GM12874 (cell line): ENCODE data around the gene ATP8A2.

ENCODE experiments used
- TF ChIP-seq, protein P1 (sequence below): IDR thresholded peaks from 2 replicates; pipeline ENCODE4 v1.5.1; 2011; ENCODE audit warnings: low read depth, mild to moderate bottlenecking, control low read depth, low read length, moderate library complexity; ENCODE audit not compliant: insufficient read depth

ATP8A2 gene

DNA sequence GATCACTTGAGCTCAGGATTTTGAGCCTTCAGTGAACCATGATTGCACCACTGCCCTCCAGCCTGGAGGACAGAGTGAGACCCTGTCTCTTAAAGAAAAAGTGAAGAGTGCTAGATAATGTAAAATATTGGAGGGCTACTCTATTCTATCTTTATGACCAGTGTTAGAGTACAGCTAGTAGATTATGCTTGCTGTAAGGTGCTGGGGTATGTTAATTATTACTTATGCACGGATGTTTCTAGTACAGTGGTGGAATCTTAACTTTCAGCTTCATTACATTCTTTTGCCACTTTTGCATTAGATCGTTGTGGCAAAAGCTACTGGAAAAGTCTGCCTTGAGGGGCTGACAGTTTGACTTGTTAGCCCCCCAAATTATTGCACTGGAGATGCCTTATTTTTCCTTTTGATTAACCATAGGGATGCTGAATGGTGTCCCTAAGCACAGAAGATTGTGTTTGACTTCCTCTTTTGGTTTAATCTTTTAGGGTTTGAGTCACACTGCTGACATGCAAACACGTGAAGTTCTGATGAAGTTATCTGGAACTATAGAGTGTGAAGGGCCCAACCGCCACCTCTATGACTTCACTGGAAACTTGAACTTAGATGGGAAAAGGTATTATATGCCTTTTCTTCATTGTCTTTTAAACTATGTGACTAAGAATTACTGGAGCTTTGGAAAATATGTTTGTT, 169.8 kb downstream of the ATP8A2 start:
- TF ChIP-seq, protein P1, sequence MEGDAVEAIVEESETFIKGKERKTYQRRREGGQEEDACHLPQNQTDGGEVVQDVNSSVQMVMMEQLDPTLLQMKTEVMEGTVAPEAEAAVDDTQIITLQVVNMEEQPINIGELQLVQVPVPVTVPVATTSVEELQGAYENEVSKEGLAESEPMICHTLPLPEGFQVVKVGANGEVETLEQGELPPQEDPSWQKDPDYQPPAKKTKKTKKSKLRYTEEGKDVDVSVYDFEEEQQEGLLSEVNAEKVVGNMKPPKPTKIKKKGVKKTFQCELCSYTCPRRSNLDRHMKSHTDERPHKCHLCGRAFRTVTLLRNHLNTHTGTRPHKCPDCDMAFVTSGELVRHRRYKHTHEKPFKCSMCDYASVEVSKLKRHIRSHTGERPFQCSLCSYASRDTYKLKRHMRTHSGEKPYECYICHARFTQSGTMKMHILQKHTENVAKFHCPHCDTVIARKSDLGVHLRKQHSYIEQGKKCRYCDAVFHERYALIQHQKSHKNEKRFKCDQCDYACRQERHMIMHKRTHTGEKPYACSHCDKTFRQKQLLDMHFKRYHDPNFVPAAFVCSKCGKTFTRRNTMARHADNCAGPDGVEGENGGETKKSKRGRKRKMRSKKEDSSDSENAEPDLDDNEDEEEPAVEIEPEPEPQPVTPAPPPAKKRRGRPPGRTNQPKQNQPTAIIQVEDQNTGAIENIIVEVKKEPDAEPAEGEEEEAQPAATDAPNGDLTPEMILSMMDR, result no peak

DNA sequence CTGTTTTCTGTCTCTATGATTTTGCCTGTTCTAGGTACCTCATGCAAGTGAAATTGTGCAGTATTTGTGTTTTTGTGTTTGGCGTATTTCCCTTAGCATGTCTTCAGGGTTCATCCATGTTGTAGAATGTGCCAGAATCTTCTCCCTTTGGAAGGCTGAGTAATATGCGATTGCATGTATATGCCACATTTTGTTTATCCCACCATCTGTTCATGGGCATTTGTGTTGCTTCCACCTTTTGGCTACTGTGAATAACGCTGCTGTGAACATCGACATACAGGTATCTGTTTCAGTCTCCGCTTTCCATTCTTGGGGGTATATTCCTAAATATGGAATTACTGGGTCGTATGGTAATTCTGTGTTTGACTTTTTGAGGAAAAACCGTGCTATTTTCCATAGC, 190.0 kb downstream of the ATP8A2 start:
- TF ChIP-seq, protein P1, result no peak

DNA sequence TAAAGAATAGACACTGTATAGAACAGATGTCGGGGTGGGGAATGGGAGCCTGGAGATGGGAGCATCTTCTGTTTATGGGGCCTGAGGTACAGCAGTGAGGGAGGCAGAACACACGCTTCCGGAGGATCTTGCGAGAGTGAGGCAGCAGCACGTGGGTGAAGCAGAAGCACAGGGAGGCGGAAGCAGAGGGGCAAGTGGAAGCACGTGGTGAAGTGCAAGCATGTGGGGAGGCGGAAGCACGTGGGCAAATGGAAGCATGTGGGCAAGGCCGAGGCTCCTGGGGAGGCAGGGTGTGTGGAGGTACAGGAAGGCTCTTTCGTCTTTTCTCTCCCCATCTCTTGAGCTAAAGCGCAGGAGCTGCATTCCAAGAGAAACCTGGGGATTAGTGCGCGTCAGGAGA, 198.4 kb downstream of the ATP8A2 start:
- TF ChIP-seq, protein P1, result no peak

DNA sequence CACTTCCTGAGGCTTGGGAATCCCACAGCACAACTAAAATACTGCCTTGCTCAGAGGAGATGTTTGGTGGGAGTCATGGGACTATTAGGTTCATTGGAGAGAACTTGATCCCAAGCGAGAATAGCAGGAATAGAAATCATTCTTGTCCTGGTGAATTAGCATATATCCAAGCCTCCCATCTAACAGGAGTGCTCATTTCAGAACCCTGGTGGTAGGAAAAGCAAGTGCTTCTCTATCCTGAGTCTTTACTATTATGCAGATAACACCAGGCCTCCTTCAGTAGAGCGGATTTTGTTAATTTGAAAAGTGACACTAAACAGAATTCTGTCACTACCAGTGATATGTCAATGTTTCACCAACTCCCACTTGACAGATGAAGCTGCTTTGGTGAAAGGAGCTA, 199.5 kb downstream of the ATP8A2 start:
- TF ChIP-seq, protein P1, result no peak

DNA sequence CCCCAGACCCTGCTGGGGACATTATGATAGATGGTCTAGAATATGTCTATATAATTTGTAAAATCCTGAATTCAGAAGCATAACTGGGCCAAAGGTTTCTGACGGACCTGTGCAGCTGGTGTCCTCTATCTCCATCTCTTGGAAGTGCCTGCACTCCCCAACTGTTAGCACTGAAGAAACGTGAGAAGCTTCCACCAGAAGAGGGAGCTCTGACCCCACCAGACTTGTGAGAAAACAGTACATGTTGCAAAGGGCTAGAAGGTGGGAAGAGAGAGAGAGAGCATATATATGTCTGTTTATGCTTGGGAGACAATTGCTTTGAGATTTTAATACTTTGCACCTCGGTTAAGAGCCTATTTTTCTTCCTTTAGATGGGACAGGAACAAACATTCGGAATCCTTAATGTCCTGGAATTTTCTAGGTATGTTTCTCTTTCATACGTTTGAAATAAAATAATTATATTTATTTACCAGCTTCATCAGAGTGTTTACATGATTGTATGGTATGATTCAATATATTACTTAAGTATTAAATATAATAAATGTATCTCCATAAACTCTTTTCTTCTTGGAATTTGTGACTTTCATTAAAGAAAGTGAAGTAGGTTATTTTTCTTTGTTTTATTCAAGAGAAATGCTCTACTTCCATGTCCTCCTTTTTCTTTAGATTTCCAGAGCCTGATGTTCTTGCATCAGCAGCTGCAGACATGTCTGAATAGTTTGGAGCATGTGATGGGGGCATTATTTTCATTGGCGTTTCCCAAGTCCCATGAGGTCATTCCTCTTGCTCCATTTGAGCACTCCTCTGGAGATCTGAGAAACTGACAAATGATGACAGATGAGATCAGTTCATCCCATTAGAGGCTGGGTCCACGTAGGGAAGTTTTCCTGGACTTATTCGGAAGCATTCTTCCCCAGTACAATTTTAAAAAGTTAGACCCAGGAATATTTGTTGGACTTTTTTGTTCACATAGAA, 202.9 kb downstream of the ATP8A2 start:
- TF ChIP-seq, protein P1, result peak; percentile 79

DNA sequence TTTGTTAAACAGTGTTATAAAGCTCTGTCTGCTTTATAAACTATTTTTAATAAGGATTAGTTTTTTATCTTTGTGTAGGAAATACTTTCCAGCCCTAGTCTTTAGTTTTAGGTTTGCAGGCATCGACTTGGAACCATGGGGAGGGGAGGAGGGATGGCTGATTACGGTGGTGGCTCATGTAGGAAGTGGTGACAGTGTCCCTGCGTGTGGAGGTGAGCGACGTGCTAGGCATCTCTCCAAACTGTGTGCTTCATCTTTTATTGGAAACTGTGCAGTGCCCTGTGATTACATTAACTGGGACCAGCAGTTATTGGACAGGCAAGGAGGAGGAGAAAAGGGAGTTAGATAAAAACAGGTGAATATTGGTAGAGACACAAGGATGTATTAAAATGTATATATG, 203.8 kb downstream of the ATP8A2 start:
- TF ChIP-seq, protein P1, result no peak

DNA sequence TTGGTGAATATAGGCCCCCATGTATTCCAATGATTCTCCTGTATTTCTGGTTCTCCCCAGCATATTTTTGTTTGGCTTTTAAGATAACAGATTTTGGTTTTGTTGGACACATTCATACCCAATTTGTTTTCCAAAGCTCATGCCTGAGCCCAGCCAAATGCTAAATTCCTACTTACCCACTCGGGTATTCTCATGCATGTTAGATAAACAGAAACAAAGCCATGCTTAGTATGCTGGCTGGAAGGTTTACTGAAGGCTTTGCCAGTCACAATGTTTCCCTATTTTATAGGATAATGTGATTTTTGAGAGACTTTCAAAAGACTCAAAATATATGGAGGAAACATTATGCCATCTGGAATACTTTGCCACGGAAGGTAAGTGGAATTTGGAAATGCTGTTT, 206.8 kb downstream of the ATP8A2 start:
- TF ChIP-seq, protein P1, result no peak
